Stimulated activated CD8-positive, alpha-beta memory T cell treated with anti-CD3 and anti-CD28 coated beads, Interleukin-7, amount 100 ng/mL, for 1 hour (primary cell): ENCODE measurements around the gene NIPAL4.

Experiments
- DNase-seq, 2 donors: peaks; one replicate each; pipeline ENCODE4 v3.0.0-alpha.2; 2020; ENCODE audit warnings: low read depth in 2 of 2

NIPAL4 gene

DNA sequence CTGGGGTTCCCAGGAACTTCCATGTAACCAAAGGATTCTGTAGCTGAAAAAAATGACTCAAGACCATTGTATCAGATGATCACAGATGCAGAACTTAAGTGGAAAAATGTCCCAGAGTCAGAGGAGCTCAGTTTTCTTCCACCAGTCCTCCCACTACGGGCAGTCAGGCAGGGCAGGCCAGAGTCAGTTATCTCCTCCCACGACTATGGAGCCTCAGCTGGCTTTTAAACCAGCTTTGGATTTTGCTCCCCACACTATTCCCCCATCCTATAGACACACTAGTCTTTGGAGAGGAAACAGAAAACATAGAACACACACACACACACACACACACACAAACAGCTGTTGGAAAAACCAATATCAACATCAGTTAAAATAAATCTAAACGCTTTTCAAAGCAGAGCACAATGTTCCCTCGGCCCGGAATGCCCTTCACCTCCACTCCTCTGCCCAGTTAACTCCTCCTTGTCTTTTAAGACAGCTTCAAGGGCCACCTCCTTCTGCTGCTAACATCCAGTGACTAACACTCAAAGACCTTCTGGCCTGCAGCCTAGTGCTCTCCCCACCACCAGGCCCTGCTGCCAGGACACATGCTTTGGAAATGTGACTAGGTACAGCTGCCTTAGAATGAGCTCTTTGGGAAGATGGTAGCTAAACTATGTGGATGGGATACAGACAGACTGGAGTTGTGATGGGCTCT, 56.8 kb downstream of the NIPAL4 start:
- no peak for DNase-seq

DNA sequence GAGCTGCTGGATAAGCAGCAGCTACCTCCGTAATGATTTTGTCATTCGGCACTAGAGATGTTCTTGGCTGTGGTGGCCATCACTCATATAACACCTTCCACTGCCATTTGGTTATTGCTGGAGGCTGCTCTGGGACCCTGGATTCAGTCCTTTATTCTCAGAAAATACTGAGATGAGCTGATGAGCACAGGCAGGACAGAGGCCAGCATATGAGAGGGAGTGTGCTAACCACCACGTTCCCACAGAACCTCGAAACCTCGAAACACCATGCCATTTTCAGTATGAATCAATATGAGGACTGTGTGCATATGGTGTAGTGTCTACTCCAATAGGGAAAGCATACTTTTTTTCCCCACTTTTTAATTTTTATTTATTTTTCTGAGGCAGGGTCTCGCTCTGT, 59.0 kb downstream of the NIPAL4 start:
- no peak for DNase-seq

DNA sequence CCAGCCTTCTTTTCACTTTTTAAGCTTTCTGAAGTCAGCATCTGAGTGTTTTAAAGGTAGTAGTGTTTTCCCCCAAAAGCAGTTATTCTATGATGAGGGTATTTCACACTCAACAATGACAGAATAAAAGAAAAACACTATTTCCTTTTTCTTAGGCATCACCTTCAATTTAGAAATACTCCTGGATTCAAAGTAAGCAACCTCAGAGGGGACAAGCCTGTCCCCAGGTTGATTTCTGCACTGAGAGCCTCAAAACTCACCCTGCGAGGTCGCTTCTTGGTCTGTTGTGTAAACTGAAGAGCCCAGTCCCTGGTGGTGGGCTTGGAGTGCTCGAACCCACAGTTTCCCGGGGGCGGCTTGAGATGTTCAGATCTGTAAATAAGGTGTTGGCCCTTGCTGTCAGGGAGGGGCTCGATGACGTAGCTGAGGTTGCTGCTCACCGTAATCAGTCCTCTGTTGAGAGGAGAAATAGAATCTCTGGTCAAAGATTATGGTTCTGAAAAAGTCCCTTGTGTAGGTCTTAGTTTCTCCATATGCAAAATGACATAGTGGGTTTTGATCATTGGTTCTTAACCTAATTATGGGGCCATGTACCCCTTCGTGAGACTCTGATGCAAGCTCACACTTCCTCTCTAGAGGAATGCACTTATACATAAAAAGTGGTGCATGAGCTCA, 59.7 kb downstream of the NIPAL4 start:
- no peak for DNase-seq

DNA sequence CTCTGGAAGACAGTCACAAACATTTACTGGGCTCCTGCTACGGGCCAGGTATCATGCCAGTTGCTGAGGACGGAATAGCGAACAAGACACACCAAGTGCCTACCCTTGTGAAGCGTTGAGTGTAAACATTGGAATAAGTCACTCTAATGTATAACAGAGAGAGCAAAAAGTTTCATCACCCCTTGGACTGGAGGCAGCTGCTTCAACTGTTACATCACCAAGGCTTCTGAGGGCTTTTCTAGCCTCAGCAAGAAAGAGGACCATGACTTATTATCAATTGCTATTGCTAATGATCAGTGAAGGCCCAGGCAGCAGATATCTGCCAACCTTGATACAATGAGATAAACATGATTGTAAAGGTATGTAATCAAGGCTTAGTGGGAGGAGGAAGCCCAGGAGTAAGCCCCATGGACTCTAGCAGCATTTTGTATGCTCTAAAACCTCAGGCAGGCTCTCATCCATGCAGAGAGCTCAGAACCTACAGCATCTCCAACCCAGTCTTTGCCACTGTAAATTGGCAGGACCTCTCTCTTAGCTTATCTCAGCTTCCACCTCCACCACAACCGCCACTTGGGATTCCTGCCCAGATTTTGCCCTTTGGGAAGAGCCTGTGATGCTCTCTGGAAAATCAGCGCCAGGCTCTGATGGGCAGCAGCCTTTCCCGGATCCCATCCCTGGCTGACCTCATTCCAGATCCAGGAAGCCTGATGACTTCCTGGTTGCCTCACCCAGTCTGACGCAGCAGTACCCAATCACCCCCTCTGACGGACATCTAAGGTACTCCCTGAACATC, 61.1 kb downstream of the NIPAL4 start:
- no peak for DNase-seq

DNA sequence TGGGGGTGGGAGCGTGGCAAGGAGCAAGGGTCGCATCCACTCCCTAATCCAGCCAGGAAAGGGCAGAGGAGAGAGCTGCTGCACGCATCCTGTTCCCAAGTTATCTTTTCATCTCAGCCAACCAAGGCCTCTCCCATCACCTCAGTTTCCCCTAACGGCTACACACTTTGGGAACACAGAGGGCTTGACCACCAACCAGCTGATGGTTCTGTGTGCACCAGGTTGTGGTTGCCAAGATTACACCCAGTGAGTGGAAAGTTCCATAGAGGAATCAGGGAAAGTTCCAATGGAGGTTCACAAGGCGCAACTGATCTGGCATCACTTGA, 61.7 kb downstream of the NIPAL4 start:
- DNase-seq, result no peak

DNA sequence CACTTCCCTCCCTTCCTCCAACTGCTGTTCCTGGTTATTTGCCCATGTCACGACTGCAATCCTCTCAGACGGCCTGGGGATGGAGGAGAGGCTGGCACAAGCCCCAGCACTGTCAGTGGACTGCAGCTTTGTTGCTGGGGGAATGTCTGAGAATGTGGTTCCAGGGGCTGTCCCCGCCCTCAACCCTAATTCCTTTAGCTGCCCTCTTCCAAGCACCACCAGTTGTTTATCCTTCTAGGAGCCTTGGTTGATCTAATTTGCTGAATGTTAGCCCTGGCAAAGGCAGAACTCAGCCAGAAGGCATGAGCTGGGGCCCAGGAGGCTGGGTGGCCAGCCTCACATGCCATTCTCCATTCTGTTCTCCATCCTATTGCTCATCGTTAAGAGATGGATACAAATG, 64.0 kb downstream of the NIPAL4 start:
- DNase-seq, result no peak
